CD4-positive, alpha-beta T cell treated with Interleukin-15 for 4 hours (primary cell): Measurements from ENCODE around the gene CFAP47.
"Not testable (repeated sequence)": the region's sequence is repeated elsewhere in the genome, so short reads cannot be mapped to it uniquely, and the experiment has no call there.

ENCODE experiments used
- DNase-seq: peaks from one replicate; pipeline ENCODE4 v3.0.0-alpha.2; 2020; ENCODE audit warnings: low spot score

The CFAP47 gene, protein sequence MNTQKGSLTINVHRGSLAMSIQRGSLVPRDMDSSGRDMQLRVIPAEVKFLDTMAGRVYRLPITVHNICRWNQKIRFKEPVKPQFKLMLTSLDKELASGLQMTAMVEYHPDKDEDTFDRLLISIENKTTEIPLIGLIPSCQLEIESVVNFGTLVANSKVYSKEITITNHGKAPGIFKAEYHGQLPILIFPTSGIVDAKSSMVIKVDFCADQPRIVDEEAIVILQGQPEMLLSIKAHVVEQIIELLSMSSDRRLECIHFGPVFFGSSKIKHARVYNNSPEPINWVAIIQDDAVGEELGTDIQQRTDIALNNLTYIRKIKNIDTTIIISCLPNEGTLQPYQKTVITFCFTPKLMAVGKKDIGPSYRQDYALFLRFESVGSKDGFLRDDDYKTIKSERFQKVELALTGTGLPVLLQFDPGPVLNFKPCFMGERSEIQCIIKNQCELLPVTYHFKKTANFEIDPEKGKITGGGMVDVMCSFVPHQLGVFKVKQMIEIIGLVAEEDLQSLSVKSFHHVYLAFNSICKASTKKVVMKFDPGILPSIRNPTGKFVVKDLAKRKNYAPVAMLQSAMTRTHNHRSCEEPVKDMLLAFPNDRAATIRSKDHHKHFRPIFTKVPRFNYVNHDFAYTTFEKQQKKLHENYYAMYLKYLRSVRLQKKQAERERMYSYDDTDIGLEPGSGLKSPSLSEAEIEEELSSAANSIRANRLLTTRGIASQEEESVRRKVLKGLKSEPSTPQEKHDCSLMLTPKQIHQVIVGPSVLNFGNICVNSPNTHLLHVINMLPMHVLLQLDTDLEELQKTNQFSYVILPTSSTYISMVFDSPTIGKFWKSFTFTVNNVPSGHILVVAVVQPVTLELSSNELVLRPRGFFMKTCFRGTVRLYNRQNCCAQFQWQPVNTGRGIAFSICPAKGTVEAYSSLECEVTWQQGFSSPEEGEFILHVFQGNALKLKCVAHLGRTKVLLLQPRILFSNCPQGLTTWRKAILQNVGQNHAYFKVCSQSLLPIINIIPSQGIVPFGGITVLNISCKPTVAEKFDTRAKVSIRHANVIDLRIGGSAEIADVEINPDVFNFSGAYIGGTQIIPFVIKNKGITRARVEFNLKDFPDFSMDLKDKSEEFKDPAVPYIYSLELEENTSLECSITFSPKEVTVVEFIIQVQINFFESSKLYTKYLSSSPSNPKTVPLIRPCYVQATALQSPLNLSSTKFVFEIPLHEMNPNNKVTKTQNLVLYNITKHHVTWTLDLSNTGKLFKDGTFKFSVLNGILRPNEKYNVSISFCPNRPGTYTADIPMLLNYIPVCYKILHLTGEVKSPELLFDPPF (N-terminal part only)

DNA sequence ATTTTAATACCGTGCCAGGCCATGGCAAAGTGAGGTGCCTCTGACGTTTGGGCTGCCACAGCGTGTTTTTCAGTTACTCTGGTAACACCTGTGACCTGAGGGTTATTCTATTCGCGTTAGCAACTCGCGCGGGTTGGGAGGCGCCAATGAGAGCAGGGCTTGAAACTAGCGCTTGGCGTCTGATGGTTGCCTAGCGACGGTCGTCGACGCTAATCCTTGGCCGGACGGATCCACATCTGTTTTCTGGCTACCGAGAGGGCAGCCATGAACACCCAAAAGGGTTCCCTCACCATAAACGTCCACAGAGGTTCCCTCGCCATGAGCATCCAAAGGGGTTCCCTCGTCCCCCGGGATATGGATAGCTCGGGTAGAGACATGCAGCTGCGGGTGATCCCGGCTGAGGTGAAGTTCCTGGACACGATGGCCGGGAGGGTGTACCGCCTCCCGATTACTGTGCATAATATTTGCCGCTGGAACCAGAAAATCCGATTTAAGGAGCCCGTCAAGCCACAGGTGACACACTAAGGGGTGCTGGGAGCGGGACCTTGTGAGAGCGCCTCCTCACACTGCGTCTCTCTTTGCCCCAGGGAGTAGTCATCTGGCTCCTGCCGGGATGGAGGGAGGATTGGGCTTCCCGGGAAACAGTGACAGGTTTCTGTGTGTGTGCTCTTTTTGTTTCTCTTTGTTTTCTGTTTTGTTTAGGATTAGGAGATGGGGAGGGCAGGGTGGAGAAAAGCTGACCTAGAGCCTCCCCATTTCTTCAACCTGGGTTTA, at the start of gene CFAP47:
TSS of gene CFAP47 (plus strand) at position 199 of the 774 bp plus-strand sequence. CDS start at position 265, 66 bp downstream.
- no peak for DNase-seq

DNA sequence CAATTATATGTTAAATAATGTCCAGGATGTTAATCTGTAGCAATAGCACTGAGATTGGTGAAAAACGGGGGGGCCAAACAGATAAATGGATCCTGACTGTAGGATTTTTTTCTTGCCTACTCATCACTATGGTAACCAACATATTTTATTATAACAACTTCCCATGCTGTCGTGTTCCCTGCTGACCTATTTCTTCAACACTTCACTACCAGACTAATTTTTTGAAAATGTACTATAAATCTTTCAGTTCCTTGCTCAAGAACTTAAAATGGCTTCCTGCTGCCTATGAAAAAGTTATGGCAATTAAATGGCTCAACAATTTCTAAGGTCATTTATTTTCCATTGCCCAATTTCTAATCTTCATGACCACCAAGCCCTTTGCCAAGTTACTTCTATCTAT, 38.9 kb upstream of the CFAP47 start:
- no peak for DNase-seq

DNA sequence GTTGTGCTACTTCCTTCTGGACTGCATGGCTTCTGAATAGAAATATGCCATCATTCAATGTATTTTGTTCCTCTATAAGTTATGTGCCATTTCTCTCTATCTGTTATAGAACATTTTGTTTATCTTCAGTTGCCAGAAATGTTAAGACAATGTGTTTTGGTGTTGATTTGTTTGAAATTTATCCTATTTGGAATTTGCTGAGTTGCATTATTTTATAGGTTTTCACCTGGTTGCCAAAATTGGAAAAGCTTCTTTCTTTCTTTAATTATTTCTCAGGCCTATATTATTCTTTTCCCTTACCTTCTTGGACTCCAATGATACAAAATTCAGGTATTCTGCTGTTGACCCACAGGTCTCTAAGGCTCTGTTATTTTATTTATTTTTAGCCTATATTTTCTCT, 33.4 kb upstream of the CFAP47 start:
- no peak for DNase-seq

DNA sequence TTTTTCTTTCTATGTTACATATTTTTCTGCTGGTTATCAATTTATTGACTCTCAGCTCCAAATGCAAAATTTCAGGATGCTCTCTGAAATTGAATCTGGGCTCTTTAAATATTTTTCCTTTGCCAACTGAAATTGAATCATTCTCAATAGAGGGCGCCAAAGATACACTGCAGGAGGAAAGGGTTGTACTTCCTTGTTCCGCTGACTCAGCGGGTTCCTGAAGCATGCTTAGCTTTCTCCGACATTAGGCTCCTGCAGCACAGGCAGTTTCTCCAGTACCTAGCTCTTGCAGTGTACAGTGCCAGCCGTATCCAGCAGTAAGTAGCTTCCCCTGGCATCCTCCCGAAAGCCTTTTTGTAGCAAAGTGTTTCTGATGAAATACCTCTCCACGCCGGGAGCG, 28.8 kb upstream of the CFAP47 start:
- no peak for DNase-seq

DNA sequence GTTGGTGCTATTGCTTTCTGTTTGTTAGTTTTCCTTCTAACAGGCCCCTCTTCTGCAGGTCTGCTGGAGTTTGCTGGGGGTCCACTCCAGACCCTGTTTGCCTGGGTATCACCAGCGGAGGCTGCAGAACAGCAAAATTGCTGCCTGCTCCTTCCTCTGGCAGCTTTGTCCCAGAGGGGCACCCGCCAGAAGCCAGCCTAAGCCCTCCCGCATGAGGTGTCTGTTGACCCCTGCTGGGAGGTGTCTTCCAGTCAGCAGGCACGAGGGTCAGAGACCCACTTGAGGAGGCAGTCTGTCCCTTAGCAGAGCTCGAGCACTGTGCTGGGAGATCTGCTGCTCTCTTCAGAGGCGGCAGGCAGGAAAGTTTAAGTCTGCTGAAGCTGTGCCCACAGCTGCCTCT, 67.3 kb downstream of the CFAP47 start:
- DNase-seq, result not testable (repeated sequence)

DNA sequence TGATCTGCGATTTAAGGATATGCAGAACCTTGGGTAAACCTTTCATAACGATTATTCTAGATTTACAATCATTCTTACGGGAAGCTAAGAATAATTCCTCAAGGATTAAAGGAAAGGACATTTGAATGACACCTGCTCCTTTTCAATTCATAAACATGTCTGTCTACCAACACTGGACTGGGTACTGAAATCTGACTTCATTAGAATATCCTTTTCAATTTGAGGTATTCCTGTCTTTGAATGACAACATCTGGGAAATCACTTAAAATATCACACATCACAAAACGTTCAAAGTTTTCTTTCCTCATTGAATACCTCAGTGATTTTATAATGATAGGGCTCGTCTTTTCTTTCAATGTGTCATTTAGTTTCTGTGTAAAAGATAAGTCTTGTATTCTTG, 87.7 kb downstream of the CFAP47 start:
- DNase-seq, result no peak

DNA sequence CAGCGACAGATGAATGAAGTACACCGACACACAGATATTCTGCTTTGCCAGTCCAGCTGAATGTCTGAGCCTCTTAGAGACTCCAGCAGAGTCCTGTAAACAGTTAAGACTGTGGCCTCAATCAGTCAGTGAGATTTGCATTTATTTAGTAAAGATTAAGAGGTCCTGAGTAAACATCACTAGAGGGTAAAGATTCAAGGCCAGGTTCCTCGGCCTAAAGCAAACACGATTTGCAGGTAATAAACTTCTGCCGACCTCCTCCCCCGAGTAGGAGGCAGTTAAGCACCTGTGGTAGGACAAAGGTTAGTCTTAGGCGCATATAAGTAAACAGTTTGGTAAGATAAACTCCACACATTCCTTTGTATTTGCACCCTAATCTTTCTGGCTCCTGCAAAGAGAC, 99.6 kb downstream of the CFAP47 start:
- DNase-seq, result no peak

DNA sequence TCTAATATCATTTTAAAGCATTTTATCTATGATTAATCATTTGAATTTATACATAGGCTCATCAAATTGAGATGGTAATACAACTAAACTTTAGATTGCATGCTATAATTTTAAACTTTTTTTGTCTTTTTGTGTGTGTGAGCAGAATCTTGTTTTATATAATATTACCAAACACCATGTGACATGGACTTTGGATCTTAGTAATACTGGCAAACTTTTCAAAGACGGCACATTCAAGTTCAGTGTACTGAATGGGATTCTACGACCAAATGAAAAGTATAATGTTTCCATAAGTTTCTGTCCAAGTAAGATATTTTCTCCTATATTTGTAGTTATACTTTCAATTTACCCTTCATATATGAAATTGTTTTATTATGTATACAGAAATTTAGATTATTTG, 116.0 kb downstream of the CFAP47 start:
- no peak for DNase-seq

DNA sequence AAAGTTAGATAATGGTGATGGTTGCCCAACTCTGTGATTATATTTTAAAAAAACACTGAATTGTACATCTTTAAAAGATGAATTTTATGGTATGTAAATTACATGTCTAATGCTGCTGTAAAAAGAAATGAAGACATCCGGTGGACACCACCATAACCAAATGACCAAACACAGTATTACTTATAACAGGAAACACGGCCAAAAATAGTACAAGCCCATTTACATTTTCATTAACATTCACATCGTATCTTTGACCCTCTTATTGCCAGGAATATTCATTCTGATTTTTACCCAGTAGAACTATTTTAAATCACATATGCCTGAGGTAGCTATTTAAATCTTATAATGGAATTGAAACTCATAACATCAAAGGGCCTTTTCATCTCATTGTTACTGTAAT, 143.2 kb downstream of the CFAP47 start:
- no peak for DNase-seq

DNA sequence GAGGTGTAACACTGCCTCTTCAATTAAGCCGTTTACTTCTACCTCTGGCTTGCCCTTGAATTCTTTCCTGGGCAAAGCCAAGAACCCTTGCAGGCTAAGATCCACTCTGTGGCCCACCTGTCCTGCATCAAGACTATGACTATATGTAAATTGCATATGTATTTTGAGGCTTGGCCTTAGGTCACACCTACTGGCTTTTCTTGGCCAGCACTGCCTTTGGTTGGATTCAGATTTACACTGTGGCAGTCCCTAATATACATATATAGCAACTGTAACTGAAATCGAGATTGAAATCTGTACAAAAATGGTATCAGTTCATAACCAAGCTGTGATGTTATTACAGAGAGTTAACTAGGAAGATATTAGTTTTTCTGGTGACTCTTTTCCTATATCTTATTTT, 151.5 kb downstream of the CFAP47 start:
- DNase-seq, result no peak

DNA sequence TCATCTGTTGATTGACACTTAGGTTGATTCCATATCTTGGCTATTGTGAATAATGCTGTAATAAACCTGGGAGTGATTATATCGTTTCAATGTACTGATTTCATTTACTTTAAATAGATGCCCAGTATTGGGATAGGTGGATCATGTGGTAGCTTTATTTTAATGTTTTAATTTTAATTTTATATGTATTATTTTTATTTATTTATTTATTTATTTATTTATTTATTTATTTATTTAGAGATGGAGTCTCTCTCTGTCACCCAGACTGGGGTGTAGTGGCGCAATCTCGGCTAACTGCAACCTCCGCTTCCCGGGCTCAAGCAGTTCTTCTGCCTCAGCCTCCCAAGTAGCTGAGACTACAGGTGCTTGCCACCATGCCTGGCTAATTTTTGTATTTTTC, 155.5 kb downstream of the CFAP47 start:
- DNase-seq, result not testable (repeated sequence)

DNA sequence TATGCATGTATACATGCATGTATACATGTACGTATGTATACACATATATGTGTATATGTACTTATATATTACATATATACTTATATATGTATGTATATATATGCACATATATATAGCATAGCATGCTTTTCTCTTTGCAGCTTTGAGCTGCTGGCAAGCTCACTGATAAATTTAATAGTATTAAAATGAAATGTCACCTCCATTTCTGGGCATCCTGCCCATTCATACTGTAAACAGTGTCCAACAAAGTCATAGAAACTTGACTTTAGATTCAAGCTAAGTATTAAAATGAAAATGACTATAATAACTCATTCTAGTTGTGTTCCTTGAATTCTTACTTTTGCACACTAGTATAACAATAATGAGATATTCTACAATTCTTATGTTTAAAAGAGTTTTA, 163.7 kb downstream of the CFAP47 start:
- DNase-seq, result no peak

DNA sequence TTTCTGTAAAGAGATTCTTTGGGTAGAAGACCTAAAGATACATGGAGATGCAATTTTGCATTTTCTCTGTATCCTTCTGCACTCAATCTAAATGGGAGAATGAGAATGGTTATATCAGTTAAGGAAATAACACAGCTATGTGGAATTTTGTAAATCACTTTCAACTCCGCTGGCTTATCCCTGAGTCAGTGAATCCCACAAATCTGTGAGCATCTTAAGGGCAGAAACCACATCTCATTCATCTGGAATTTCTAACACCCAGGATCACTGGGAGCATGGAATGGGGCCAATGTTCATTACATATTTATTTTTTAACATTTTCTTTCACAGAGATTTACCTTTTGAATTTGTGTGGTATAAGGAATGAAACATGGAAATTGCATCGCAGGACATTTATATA, 167.8 kb downstream of the CFAP47 start:
- no peak for DNase-seq

DNA sequence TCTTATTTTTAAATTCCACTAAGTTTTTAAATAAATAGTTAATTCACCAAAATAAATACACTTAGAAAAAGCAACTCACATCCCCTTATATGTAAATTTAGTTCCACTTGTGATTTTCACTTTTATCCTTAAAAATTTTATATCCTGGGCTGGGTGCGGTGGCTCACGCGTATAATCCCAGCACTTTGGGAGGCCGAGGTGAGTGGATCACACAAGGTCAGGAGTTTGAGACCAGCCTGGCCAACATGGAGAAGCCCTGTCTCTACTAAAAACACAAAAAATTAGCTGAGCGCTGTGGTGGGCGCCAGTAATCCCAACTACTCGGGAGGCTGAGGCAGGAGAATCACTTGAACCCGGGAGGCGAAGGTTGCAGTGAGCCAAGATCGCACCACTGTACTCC, 169.4 kb downstream of the CFAP47 start:
- not testable (repeated sequence) for DNase-seq

DNA sequence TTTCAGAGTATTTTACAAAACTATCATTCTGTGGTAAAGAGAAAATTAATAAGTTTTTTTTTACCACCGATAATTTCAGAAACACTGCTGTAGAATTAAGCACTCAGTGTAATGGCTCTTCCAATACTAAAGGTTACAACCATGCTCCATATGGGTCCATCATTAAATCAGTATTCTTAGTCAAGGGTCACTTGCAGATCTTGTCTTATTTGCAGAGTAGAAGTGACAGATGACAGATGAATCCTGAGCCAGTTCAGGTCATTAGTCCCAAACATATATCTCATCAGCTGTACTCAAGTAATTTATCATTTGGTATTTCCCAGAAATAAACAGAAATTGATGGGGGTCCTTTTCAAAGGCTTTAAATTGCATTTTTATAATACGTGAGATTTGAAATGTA, 182.9 kb downstream of the CFAP47 start:
- DNase-seq, result no peak

DNA sequence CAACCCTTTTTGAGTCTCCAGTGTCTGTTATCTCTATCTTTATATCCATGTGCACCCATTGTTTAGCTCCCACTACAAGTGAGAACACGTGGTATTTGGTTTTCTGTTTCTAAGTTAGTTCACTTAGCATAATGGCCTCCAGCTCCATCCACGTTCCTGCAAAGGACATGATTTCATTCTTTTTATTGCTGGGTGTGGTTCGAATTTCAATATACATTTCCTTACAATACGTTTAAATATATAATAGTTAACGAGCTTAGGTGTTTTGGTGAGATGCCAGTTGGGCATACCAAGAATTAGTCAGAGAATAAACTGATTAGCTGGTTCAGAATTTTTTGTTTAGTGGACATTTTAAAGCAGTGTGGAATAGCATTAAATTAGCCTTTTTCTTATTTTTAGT, 196.7 kb downstream of the CFAP47 start:
- DNase-seq, result no peak

DNA sequence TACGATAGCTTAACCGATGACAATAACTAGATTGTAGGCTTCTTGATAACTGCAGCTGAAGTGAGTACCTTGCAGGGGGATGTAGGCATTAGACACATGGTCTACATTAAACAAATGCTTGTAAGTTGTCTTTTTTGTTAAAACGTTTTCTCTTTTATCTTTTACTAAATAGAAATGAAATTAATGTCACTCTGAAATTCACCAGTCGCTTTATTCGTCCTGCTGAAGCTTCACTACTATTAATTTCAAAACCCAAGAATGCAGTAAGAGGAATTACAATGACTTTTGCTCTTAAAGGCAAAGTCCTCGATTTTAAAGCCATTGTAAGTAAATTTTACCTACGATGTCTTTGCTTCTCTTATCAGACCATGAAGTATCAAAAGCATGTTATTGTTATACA, 239.7 kb downstream of the CFAP47 start:
- DNase-seq, result no peak

DNA sequence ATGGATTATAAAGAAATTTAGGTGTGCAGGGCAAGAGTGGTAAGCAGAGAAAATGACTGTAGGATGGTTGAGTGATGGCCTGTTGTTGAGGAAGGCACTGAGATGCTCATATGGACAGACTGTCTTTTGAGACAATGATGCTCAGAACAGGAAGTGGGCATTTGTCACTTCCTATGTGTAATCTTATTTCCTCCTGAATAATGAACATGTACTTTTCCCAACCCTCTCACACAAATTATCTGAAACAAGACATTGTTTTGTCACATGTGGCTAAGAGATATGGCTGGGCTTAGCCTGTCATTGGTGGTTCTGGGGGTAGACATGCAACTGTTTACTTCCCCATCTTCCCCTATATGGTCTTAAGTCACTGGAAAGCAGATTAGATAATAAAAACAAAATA, 240.5 kb downstream of the CFAP47 start:
- no peak for DNase-seq

DNA sequence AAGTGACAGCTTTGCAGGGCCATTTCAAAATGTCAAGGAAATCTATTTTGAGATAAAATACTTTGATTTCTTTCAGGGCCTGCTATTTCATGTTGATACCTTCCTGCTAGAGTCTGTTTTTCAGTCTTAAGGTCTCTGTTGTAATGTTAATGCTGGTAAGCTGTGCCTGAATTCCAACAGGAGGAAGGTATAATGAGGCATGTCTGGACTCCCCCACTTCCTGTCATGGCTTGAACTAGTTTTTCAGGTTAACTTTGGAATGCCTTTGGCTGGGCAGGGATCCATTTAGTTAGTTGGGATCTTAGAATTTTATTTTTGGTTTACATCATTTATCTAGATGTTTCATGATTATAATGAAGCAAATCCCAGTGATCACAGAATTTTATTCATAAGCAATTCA, 279.0 kb downstream of the CFAP47 start:
- no peak for DNase-seq

DNA sequence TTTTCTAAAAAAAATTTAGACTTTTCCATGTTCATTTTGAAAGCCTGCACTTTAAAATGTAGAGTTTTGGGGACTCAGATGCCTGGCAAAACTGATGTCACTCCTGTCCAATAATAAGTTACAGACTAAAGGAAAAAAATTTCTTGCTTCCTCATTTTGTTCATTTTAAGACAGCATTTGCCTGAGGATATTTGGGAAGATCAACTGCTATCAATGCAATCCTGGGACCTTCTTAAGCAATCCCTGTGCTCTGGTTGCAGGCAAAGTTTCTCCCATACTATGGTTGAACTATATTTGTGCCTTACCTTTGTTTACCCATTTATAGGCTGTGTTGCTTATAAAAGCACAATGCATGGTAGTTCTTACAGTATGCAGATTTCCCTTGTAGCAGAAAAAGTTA, 280.4 kb downstream of the CFAP47 start:
- DNase-seq, result no peak

DNA sequence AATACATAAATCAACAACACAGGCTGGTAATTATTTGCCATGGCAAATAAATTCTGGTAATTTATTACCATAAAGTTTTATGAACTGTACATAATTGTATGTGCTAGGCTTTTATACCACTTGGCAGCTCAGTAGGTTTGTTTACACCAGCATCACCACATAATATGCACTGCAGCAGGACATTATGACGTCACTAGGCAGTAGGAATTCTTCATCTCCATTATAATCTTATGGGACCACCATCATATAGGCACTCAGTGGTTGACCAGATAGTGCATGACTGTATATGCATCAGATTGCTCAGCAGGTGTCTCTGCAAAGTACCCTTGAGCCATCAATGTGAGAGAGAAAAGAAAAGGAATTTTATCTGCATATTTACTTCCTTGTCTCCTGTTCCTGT, 295.4 kb downstream of the CFAP47 start:
- no peak for DNase-seq

DNA sequence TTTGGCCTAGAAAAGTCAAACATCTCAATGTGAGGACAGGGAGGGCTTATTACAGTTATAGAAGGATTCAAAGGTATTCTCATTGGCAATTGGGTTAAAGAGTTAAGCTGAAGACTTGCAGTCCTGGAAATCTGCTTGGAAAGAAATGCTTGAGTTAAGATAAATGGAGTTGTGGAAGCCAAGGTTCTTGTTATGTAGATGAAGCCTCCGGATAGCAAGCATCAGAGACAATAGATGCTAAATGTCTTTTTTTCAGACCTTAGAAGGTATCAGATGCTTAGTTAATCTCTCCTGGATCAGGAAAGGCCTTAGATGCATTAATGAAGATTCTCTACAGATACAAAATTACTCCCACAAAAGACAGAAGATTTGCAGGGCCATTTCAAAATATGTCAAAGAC, 299.3 kb downstream of the CFAP47 start:
- no peak for DNase-seq
